Measurements from ENCODE around the gene FAM72A.
"Not testable (repeated sequence)": the region's sequence is repeated elsewhere in the genome, so short reads cannot be mapped to it uniquely, and the experiment has no call there.

DNA sequence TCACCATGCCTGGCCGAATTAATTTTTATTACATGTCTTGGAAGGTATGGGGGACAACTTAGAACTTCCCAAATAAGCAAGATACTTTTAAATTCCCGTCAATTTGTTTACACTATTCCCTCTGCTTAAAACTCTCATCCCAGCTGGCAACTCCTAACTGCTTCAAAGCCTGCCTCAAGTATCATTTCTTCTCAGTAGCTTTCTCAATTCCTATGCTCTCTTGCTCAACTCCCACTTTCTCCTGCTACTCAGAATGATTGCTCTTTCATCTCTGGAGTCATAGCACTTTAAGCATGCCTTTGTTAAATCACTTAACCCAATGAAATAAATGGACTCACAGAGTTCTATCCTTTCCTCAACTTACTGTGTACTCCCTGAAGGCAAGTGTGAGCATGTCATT, 18.9 kb downstream of the FAM72A start:
- TF ChIP-seq, protein P1, sequence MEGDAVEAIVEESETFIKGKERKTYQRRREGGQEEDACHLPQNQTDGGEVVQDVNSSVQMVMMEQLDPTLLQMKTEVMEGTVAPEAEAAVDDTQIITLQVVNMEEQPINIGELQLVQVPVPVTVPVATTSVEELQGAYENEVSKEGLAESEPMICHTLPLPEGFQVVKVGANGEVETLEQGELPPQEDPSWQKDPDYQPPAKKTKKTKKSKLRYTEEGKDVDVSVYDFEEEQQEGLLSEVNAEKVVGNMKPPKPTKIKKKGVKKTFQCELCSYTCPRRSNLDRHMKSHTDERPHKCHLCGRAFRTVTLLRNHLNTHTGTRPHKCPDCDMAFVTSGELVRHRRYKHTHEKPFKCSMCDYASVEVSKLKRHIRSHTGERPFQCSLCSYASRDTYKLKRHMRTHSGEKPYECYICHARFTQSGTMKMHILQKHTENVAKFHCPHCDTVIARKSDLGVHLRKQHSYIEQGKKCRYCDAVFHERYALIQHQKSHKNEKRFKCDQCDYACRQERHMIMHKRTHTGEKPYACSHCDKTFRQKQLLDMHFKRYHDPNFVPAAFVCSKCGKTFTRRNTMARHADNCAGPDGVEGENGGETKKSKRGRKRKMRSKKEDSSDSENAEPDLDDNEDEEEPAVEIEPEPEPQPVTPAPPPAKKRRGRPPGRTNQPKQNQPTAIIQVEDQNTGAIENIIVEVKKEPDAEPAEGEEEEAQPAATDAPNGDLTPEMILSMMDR (IDR thresholded peaks at IDR 0.05) = not testable (repeated sequence)
- not testable (repeated sequence) for TF ChIP-seq POLR2A (IDR thresholded peaks at IDR 0.05)
